Right lobe of liver (tissue), 4 donors: Measurements from ENCODE around the gene CXorf58.

Experiments
- POLR2A ChIP-seq: fragments of 450-650 bp; IDR thresholded peaks from one replicate; pipeline ENCODE4 v1.6.1; 2017; ENCODE audit warnings: antibody characterized with exemption, mild to moderate bottlenecking
- TF ChIP-seq, protein P1 (sequence below), 4 donors: fragments of 200-600 bp in 3 of 4; fragments of 450-650 bp in 1 of 4; IDR thresholded peaks; one replicate each; pipeline versions ENCODE4 v1.5.1 to v1.8.0; 2016 to 2022; ENCODE audit warnings: antibody characterized with exemption in 4 of 4, mild to moderate bottlenecking in 2 of 4
- donor health status: DM: no; HTN: no; CAD: no.
- donor health status: DM: no; HTN: no; CAD: no.
- donor health status: DM: no; HTN: yes; CAD: no.

GRCh38 chrX:23982891-23983290 is 75.1 kb downstream of the CXorf58 start:
- TF ChIP-seq, protein P1, sequence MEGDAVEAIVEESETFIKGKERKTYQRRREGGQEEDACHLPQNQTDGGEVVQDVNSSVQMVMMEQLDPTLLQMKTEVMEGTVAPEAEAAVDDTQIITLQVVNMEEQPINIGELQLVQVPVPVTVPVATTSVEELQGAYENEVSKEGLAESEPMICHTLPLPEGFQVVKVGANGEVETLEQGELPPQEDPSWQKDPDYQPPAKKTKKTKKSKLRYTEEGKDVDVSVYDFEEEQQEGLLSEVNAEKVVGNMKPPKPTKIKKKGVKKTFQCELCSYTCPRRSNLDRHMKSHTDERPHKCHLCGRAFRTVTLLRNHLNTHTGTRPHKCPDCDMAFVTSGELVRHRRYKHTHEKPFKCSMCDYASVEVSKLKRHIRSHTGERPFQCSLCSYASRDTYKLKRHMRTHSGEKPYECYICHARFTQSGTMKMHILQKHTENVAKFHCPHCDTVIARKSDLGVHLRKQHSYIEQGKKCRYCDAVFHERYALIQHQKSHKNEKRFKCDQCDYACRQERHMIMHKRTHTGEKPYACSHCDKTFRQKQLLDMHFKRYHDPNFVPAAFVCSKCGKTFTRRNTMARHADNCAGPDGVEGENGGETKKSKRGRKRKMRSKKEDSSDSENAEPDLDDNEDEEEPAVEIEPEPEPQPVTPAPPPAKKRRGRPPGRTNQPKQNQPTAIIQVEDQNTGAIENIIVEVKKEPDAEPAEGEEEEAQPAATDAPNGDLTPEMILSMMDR (IDR thresholded peaks at IDR 0.05), result no peak
- TF ChIP-seq POLR2A, result no peak
